ENCODE data around the gene VKORC1.

The VKORC1 gene

DNA sequence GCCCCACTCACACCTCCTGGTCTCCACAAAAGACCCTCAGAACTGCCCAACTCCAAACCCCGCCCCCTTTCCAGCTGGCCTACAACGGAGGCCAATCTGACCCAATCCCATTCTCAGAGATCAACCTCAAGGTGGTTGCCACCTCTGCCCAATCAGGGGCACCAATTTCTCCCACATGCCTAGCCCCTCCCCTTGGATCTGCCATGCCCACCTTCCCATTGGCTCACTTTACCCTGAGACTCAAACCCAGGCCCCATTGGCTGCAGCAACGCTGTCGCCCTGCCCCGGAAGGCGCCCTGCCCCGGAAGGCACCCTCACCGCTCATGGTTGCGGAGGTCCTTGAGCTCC is 31.1 kb downstream of the VKORC1 start:
- no peak for DNase-seq (ENCODE audit: low spot score)

- DNase-seq (ENCODE audit: low spot score) = no peak
These were observed 32.7 kb downstream of the VKORC1 start for GRCh38 chr16:31061813-31062440.

DNA sequence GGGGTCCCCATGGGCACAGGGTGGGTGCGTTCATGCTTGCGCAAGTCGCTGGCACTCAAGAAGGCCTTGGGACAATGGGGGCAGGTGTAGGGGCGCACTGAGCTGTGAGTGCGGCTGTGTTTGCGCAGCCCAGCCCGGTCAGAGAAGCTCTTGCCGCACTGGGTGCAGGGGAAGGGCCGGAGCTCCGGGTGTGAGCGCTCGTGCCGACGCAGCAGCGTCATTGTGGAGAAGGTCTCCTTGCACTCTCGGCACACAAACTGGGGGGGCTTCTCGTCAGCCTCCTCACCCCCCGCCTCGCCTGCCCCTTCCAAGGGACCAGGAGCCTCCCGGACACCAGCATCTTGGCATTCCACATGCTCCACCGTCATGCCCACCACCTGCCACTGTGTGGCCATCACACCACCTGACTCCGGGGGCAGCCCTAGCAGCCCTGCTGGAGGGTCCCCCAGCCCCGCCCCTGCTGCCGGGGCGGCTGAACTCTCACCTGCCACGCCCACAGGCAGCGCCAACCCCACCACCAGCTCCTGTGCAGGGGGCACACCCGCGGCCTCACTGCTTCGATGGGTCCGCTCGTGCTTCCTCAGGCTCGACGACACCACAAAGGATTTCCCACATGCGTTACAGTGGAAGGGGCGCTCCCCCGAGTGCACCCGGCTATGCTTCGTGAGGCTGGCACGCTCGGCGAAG is 33.3 kb downstream of the VKORC1 start:
- DNase-seq (ENCODE audit: low spot score) = no peak

GRCh38 chr16:31055613-31056012 is 39.0 kb downstream of the VKORC1 start:
- peak; percentile 46 for DNase-seq (ENCODE audit: low spot score)

- DNase-seq (ENCODE audit: low spot score) = no peak
These were observed 42.5 kb downstream of the VKORC1 start for GRCh38 chr16:31052114-31052513.

- peak; percentile 60 for DNase-seq (ENCODE audit: low spot score)
These were observed 44.1 kb downstream of the VKORC1 start for GRCh38 chr16:31050280-31051030.

DNA sequence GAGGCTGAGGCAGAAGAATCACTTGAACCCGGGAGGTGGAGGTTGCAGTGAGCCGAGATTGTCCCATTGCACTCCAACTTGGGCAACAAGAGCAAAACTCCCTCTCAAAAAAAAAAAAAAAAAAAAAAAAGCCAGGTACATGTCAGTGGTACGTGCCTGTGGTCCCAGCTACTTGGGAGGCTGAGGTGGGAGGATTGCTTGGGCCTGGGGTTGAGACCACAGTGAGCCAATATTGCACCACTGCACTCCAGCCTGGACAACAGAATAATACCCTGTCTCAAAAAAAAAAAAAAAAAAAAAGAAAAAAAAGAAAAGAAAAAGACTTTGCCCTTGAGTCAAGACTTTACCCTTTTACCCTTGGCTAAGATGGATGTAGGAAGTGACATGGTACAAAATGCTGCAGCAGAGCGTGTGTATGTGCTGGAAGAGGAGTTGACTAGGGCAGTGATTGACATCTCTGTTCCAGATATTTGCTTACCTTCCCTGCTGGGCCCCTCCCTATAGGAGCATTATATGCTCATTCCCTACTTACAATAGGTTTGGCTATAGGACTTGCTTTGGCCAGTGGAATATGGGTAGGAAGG is 50.6 kb downstream of the VKORC1 start:
- no peak for DNase-seq (ENCODE audit: low spot score)

GRCh38 chr16:31043352-31043751 is 51.2 kb downstream of the VKORC1 start:
- no peak for DNase-seq (ENCODE audit: low spot score)

DNA sequence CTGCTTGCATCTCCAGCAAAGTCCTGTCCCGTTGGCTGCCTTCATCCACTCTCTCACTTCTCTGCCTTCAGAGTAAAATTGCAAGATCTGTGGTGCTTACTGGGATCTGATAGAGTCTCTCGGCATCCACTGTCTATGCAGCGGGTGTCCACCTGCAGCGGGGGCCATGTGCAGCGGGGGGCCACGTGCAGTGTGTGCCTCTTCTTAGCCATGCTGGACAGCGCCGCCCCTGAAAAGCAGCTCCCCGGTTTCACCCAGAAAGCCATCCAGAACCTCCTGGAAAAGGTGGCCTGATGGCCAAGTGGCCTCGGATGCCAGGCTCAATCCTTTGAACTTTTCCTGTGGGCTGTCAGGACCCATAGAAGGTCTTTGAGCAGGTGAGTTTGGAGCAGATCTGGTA is 51.7 kb downstream of the VKORC1 start:
- no peak for DNase-seq (ENCODE audit: low spot score)
